Karpas-422 (cell line): Measurements from ENCODE around the gene WHRN. TPM values are rescaled to one million over a fixed set of nuclear protein-coding genes. Genes with fewer than 3 reads are reported as not detected.

Experiments
- DNase-seq: peaks from one replicate; pipeline ENCODE4 v3.0.0-alpha.2; 2015
- H2AFZ ChIP-seq: fragments of 200-600 bp; sonication (generic); 2 replicates; pipeline ENCODE4 v1.6.1; 2014; ENCODE audit warnings: antibody characterized with exemption, low read length, mixed read lengths
- H3K27ac ChIP-seq: fragments of 200-600 bp; sonication (generic); 2 replicates; pipeline ENCODE4 v1.5.1; 2014; ENCODE audit warnings: mild to moderate bottlenecking, low read length, moderate library complexity
- H3K27me3 ChIP-seq: fragments of 200-600 bp; sonication (generic); 2 replicates; pipeline ENCODE4 v1.6.1; 2014; ENCODE audit warnings: low read length, mixed read lengths
- H3K36me3 ChIP-seq: fragments of 200-600 bp; sonication (generic); 2 replicates; pipeline ENCODE4 v1.6.1; 2014; ENCODE audit warnings: low read length, mixed read lengths; ENCODE audit not compliant: insufficient read depth
- H3K4me1 ChIP-seq: fragments of 200-600 bp; sonication (generic); 2 replicates; pipeline ENCODE4 v1.6.1; 2014; ENCODE audit warnings: mild to moderate bottlenecking, low read length, mixed read lengths
- H3K4me2 ChIP-seq: fragments of 200-600 bp; sonication (generic); 2 replicates; pipeline ENCODE4 v1.6.1; 2014; ENCODE audit warnings: low read length, low read depth, mild to moderate bottlenecking; ENCODE audit not compliant: poor library complexity, severe bottlenecking
- H3K4me3 ChIP-seq: fragments of 200-600 bp; sonication (generic); 2 replicates; pipeline ENCODE4 v1.5.1; 2014; ENCODE audit warnings: mild to moderate bottlenecking, antibody characterized with exemption, low read length, mixed read lengths
- H3K79me2 ChIP-seq: fragments of 200-600 bp; sonication (generic); 2 replicates; pipeline ENCODE4 v1.6.1; 2014; ENCODE audit warnings: mild to moderate bottlenecking, low read length, mixed read lengths
- H3K9ac ChIP-seq: fragments of 200-600 bp; sonication (generic); 2 replicates; pipeline ENCODE4 v1.6.0; 2014; ENCODE audit warnings: low read length
- H3K9me2 ChIP-seq: fragments of 200-600 bp; sonication (generic), shearing (Covaris generic); replicated peaks from 2 replicates; pipeline ENCODE4 v1.6.0; 2014; ENCODE audit warnings: mild to moderate bottlenecking, low read length, moderate library complexity; ENCODE audit not compliant: insufficient read depth
- H3K9me3 ChIP-seq: fragments of 300-700, 200-600 bp; sonication (generic); 2 replicates; pipeline ENCODE4 v1.6.1; 2014; ENCODE audit warnings: low read length, mixed read lengths
- H4K20me1 ChIP-seq: fragments of 200-600 bp; sonication (generic); 2 replicates; pipeline ENCODE4 v1.6.1; 2014; ENCODE audit warnings: mild to moderate bottlenecking, antibody characterized with exemption, low read length, low read depth; ENCODE audit not compliant: insufficient read depth
- total RNA-seq: library from RNA; depleted of rRNA; stranded (reverse); fragments of >200 nt; shearing (Covaris generic); gene quantifications from 2 replicates; pipeline ENCODE4 v1.2.3, GENCODE V29; 2014; ENCODE audit warnings: low replicate concordance

The WHRN gene
- total RNA-seq, 1 experiment from 2014 or later: 0.30 TPM

DNA sequence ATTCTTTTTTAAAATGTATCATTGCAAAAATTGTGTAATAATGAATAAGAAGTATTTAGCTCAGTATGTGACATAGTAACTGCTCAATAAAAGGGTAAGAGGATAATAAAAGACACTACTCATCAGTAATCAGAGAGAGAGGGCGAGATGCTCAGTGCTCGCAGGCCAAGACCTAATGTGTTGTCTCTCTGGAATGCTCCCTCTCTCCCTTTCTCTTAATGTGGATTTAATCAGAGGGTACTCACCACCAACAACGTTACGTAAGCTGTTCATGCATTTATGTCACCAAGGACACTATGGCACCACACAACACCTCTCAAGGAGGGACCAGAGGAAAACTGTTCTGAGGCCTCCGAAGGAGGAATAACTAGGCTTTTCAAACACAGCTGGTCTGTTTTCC, 42.5 kb downstream of the WHRN start:
- no peak overlapping the region for H2AFZ ChIP-seq
- no peaks in the 10 kb centered on the region for H3K27me3 ChIP-seq
- H3K9me2 ChIP-seq: no peaks in the 10 kb centered on the region

DNA sequence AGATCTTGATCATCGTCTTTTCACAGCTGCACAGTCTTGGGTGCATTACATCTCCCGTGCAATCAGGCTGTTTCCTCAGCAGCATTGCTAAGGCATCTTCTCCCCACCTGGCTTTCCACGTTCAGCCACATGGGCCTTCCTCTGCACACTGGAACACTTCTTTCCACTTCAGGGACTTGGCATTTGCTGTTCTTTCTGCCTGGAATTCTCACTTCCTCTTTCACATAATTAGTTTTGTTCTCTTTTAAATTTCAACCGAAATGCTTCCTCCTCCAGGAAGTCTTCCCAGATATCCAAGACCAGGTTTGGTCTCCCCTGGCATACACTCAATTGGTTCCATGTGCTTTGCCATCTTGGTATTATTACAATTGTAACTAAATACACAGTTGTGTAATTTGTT, 43.8 kb downstream of the WHRN start:
- DNase-seq: no peak
- no peaks in the 10 kb centered on the region for H3K79me2 ChIP-seq
- no peaks in the 10 kb centered on the region for H3K27me3 ChIP-seq

More for the DNA sequence above, 42.5 kb downstream of the WHRN start:
- Histone ChIP-seq H3K27ac (no peak overlapping the region), H3K4me3 (no peak overlapping the region), H4K20me1 (no peaks in the 10 kb centered on the region), H3K79me2 (no peaks in the 10 kb centered on the region), H3K9ac (no peak overlapping the region), H3K4me2 (no peak overlapping the region), H3K9me3 (no peaks in the 10 kb centered on the region), H3K4me1 (no peaks in the 10 kb centered on the region), H3K36me3 (no peaks in the 10 kb centered on the region)
- no peak for DNase-seq

DNA sequence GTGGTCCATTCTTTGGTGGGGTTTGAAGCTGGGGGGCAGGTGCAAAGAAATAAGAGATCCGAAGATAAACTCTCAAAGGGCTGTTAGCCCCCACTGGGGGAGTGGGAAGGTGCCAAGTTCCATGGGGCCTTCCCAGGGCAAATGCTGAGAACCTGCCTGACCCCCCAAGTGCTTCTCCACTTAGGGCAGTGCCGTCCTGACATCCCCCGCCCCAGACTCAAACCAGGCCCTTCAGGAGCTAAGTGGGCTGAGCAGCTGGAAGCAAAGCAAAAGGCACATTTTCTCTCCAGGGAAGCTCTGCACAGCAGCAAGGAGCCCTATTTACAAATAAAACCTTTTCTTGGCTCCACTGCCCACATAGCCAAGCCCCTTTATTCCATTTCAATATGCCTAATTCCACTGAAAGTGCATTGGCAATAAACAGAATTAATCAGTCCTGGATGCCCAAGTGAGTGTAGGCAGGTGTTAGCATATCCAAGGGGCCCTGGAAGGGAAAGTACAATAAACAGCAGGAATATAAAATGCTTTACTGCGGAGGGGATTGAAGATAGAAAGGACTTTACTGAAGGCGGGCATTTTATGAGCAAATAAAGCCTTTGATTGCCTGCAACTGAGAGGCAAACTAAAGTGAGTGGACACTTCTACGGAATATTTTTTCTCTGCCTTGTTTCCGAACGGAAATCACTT, 44.6 kb downstream of the WHRN start:
- Histone ChIP-seq H3K9me3 (no peaks in the 10 kb centered on the region), H3K27ac (no peak overlapping the region), H3K27me3 (no peaks in the 10 kb centered on the region), H4K20me1 (no peaks in the 10 kb centered on the region), H3K79me2 (no peaks in the 10 kb centered on the region), H3K36me3 (no peaks in the 10 kb centered on the region), H3K9ac (no peak overlapping the region), H3K4me1 (no peaks in the 10 kb centered on the region), H3K4me2 (no peak overlapping the region), H3K9me2 (no peaks in the 10 kb centered on the region), H2AFZ (no peak overlapping the region), H3K4me3 (no peak overlapping the region)
- no peak for DNase-seq

More for the DNA sequence above, 43.8 kb downstream of the WHRN start:
- no peak overlapping the region for H2AFZ ChIP-seq
- H3K9me2 ChIP-seq: no peaks in the 10 kb centered on the region
- H3K4me1 ChIP-seq: no peaks in the 10 kb centered on the region
- H3K9me3 ChIP-seq: no peaks in the 10 kb centered on the region
- H3K27ac ChIP-seq: no peak overlapping the region
- H3K4me3 ChIP-seq: no peak overlapping the region
- H3K36me3 ChIP-seq: no peaks in the 10 kb centered on the region
- H4K20me1 ChIP-seq: no peaks in the 10 kb centered on the region
- H3K9ac ChIP-seq: no peak overlapping the region
- no peak overlapping the region for H3K4me2 ChIP-seq

DNA sequence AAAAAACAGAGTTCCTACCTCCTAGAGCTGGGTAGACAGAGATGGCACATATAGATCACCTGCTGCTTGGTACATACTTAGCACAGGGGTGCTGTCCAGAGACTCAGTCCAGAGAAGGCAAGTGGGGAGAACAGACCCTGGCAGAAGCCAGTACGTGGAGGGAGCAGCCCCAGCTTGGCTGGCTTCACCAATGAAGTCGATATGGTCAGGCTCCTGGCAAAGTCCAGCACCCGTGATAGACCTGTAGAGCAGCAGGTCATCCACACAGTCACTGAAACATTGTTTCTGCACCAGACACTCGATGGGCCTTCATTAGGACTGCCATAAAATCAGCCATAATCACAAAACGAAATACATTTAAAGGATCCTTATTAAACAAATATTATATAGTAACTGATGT, 45.8 kb downstream of the WHRN start:
- Histone ChIP-seq H3K4me1 (no peaks in the 10 kb centered on the region), H3K9me2 (no peaks in the 10 kb centered on the region), H3K9me3 (no peaks in the 10 kb centered on the region), H3K4me2 (no peak overlapping the region), H3K27me3 (no peaks in the 10 kb centered on the region), H4K20me1 (no peaks in the 10 kb centered on the region), H3K27ac (no peak overlapping the region), H3K79me2 (no peaks in the 10 kb centered on the region), H2AFZ (no peak overlapping the region), H3K9ac (no peak overlapping the region), H3K4me3 (no peak overlapping the region), H3K36me3 (no peaks in the 10 kb centered on the region)
- no peak for DNase-seq

DNA sequence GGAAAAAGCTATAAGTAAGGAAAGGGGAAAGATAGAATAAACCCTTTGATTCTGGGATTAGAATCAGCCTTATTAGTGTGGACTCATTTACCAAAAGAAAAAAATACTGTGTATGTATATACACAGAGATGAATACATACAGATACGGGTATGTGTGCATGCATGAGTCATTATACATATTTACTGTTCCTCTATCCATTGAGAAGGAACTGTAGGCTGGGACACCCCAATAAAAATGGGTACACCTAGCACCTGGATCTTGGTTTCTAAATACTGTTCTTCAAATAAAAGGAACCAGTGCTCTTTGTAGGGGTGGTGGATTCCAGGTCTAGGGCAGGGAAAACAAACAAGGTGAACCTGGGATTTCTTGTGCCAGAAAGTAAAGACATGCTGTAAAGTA, 48.3 kb downstream of the WHRN start:
- no peaks in the 10 kb centered on the region for H3K27me3 ChIP-seq
- no peak overlapping the region for H3K27ac ChIP-seq
- no peak for DNase-seq
- H3K4me3 ChIP-seq: no peak overlapping the region
- H3K36me3 ChIP-seq: no peaks in the 10 kb centered on the region
- H3K9me2 ChIP-seq: no peaks in the 10 kb centered on the region
- H3K4me2 ChIP-seq: no peak overlapping the region
- H3K9me3 ChIP-seq: no peaks in the 10 kb centered on the region
- H2AFZ ChIP-seq: no peak overlapping the region
- no peaks in the 10 kb centered on the region for H4K20me1 ChIP-seq
- peaks cover 12% of the 10 kb centered on the region for H3K4me1 ChIP-seq
- no peak overlapping the region for H3K9ac ChIP-seq
- no peaks in the 10 kb centered on the region for H3K79me2 ChIP-seq

DNA sequence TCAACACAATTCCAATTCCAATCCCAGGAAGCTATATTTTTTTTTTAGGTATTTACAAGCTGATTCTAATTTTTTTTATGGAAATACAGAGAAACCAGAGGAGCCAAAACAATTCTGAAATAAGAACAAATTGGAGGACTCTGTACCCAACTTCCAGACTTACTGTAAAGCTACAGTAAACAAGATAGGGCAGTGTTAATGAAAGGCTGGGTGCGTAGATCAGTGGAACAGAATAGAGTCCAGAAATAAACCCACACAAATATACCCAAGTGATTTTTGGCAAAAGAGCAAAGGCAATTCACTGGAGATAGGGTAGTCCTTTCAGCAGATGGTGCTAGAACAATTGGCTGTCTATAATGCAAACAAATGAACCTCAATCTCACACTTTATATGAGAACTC, 50.6 kb downstream of the WHRN start:
- Histone ChIP-seq H3K4me2 (no peak overlapping the region), H3K9me3 (no peaks in the 10 kb centered on the region), H3K36me3 (no peaks in the 10 kb centered on the region), H3K9me2 (no peaks in the 10 kb centered on the region), H3K4me3 (no peak overlapping the region), H3K27me3 (no peaks in the 10 kb centered on the region), H4K20me1 (no peaks in the 10 kb centered on the region), H3K9ac (no peak overlapping the region), H3K27ac (no peak overlapping the region), H3K79me2 (no peaks in the 10 kb centered on the region), H3K4me1 (peaks cover 16% of the 10 kb centered on the region), H2AFZ (no peak overlapping the region)
- DNase-seq: no peak

DNA sequence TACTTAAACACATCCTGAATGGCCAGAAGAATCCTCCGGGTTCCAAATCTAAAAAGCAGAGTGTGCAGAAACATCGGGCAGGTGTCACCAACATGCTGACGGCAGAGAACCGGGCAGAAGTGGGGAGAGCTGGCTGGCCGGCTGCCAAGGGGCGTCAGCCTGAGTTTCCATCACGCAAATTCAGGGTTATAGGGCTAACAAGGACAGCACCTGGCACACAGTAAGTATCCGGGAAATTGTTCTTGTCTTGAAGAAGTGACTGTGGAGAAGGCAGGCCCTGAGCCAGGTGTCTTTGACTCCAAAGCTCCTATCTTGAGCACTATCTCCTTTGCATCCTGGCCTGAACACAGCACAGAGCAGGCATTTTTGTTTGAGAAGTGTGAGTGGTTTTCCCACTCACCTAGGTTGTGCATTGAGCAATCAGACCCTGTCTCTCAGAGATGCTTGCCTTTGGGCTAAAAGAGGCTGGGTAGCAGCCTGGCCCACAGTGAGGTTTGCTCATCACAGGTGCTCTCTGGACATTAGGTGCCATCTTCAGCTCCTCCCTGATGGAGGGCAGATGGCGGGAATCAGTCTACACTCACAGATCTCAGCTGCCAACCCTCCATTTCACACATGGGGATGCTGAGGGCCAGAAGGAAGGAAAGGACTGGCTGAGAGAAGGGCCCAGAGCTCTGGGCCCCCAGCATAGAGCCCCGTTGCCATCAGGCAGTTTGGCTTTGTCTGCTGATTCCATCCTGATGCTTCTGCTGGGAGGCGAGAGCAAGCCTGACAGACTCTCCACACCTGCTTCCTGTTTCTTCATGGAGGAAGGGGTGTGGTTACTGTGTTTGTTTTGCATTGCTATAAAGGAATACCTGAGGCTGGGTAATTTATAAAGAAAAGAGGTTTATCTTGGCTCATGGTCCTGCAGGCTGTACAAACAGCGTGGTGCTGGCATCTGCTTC, 52.8 kb downstream of the WHRN start:
- peak; percentile 67 for DNase-seq
- Histone ChIP-seq H3K27ac (no peak overlapping the region), H3K4me2 (peak overlapping the region; percentile 46), H2AFZ (peak overlapping the region; percentile 38; the same call in 1 of the 2 replicates), H3K79me2 (no peaks in the 10 kb centered on the region), H3K4me3 (peak overlapping the region; percentile 27; the same call in 1 of the 2 replicates), H3K36me3 (no peaks in the 10 kb centered on the region), H3K9me3 (no peaks in the 10 kb centered on the region), H3K4me1 (peaks cover 16% of the 10 kb centered on the region), H3K9ac (peak overlapping the region; percentile 6), H3K9me2 (no peaks in the 10 kb centered on the region), H3K27me3 (no peaks in the 10 kb centered on the region), H4K20me1 (no peaks in the 10 kb centered on the region)

DNA sequence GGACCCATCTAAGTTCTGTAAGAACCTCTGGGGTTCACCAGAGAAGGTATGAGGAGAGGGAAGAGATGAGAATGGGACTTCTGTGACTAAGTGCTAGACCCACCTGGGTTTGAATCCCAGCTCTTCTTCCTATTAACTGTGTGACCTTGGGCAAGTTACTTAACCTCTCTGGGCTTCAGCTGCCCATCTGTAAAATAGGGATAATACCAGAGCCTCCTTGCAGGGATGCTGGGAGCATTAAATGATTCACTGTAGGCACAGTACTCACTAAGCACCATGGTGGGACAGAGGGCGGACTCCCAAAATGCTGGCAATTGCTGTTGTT, 53.6 kb downstream of the WHRN start:
- H3K4me1 ChIP-seq: peaks cover 16% of the 10 kb centered on the region
- H3K27me3 ChIP-seq: no peaks in the 10 kb centered on the region
- H3K27ac ChIP-seq: no peak overlapping the region
- no peaks in the 10 kb centered on the region for H3K9me3 ChIP-seq
- DNase-seq: no peak
- H3K79me2 ChIP-seq: no peaks in the 10 kb centered on the region
- no peaks in the 10 kb centered on the region for H3K36me3 ChIP-seq
- no peaks in the 10 kb centered on the region for H3K9me2 ChIP-seq
- H3K4me3 ChIP-seq: no peak overlapping the region
- H3K4me2 ChIP-seq: no peak overlapping the region
- H3K9ac ChIP-seq: no peak overlapping the region
- H4K20me1 ChIP-seq: no peaks in the 10 kb centered on the region
- no peak overlapping the region for H2AFZ ChIP-seq
